Measurements from ENCODE around the gene ARID1A.
"Not testable (repeated sequence)": the region's sequence is repeated elsewhere in the genome, so short reads cannot be mapped to it uniquely, and the experiment has no call there.

The ARID1A gene

GRCh38 chr1:26697978-26698849 lies 2.4 kb downstream of the ARID1A start:
- DNase-seq (ENCODE audit: low read depth in 4 of 4, low spot score in 1 of 4), result no peak

GRCh38 chr1:26700711-26701110 lies 4.9 kb downstream of the ARID1A start:
- DNase-seq (ENCODE audit: low read depth in 4 of 4, low spot score in 1 of 4), result no peak

DNA sequence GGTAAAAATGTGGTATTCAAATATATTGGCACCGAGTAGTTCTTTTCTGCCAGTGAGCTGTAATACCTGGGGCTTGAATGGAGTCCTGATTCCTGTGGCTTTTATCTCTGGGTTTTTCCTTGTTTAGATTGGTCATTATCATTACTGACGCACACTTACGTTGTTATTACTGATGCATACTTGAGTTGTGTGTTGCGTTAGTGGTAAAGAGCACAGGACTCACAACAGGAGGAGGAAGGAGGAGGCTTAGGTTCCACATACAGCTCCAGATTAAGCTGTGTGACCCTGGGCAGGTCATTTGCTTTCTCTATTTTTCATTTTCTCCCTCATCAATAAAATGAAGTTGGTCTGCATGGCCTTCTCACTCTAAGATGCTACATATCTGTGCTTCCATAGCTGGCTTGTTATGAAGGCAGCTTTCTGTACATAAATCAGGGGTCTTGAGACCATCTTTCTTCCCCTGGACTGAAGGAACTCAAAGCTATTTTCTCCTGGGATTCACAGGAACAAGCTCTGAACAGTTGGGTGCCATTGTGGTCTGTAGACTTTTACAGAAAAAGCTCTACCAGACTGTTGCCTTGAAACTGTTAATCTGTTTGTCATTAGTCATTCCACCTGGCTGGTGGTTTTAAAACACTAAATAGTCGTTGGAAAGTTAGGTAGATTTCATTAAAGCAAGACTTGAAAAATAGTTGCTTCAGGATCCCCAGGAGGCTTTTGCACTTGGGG lies 5.6 kb downstream of the ARID1A start:
- no peak for DNase-seq (ENCODE audit: low read depth in 4 of 4, low spot score in 1 of 4)

DNA sequence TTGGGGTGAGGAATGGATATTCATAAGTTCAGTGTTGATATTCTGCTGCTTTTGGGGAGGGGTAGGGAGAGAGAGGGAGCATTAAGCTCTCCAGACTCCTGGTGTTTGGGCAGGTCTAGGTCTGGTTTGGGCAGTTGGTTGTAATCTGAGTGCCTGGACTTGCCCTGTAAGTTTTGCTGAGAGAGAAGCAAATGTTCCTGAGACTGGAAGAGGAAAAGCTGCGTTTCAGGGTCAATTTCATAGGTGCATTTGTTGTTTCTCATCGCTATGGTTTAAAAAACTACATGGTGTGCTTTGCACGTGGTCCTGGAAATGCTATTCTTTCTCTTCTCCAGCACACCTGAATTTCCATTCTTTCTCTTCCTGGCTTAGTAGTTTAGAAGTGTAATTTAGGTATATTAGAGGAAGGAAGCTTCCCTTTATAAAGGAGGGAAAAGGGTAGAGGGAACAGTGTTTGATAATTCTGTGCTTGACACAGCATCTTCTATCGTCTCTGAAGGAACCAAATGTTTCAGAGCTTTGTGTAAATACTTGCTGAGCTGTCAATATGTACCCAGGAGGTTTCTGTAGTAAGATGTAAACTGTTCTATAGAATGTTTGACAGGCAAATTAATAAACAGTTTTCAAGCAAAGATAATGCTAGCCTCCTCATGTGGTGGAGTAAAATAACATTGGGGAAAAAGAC lies 6.3 kb downstream of the ARID1A start:
- DNase-seq (ENCODE audit: low read depth in 4 of 4, low spot score in 1 of 4), result no peak

DNA sequence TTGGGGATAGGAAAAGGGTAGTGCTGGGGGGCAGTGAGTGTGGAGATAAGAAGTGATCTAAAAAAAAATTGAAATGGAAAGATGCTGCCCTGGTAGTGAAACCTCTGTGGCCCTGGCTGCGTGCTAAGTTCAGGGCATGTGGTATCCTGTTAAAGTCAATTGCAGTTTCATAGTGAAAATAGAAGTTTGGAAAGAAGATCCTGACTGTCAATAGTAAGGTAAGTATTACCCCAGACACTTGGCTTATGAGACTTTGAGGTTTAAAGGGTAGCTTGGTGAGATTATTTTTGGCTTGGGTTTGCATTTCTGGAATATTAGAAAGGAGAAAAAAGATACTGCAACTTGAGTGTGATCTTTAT lies 6.8 kb downstream of the ARID1A start:
- DNase-seq (ENCODE audit: low read depth in 4 of 4, low spot score in 1 of 4), result no peak

DNA sequence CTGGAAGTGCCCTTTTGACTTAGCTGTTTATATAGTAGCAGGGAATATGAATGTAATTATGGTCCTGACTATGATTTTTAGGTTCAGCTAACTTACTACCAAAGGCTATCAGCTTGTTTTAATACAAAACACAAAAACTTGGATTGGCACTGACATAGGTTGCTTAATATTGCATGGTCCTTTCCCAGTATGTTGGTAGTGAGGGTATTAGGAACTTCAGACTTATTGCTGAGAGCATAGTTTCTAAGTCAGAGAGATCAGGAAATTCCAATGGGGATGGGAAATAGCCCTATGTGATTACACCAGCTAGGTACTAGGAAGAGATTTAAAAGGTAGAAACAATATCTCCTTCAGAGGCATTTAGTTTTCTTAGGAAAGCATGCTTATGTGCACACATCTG lies 7.7 kb downstream of the ARID1A start:
- no peak for DNase-seq (ENCODE audit: low read depth in 4 of 4, low spot score in 1 of 4)

DNA sequence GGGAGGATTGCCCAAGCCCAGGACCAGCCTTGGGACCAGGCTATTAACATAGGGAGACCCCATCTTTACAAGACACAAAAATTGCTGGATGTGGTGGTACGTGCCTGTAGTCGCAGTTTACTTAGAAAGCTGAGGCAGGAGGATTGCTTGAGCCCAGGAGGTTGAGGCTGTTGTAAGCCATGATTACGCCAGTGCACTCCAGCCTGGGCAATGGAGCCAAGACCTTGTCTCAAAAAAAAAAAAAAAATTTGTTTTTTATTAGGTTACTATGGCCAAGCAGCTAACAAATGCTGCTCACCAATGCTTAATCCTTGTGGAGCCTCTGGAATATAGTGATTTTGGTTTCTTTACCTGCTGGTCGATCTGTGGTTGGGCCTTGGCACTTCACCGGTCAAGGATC lies 8.8 kb downstream of the ARID1A start:
- DNase-seq (ENCODE audit: low read depth in 4 of 4, low spot score in 1 of 4), result no peak

GRCh38 chr1:26705227-26705626 lies 9.4 kb downstream of the ARID1A start:
- DNase-seq (ENCODE audit: low read depth in 4 of 4, low spot score in 1 of 4), result not testable (repeated sequence)

DNA sequence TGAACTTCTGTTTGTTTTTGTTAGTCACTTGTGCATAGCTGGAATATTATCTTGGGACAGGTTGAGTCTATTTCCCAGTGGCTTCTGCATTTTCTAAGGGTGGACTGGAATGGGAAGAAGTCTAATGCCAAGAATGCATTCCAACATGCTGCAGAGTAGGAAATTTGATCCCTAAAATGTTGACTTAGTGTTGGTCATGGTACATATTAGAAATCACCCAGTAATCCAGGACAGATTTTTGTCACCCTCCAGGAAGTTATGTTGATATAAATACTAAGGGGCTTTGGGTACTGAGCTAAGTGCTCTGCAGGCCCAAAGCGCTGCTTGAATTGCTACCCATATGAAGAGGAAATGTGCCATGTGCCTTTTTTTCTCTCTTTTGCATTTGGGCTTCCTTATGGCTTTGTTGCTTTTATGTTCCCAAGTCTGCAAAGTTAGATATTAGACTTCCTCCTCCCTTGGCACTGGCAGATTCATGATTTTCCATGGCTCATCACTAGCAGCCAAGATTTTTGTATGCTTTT lies 10.0 kb downstream of the ARID1A start:
- DNase-seq (ENCODE audit: low read depth in 4 of 4, low spot score in 1 of 4), result no peak

- DNase-seq (ENCODE audit: low read depth in 4 of 4, low spot score in 1 of 4), result no peak
Observed at GRCh38 chr1:26706315-26706714, 10.5 kb downstream of the ARID1A start.

DNA sequence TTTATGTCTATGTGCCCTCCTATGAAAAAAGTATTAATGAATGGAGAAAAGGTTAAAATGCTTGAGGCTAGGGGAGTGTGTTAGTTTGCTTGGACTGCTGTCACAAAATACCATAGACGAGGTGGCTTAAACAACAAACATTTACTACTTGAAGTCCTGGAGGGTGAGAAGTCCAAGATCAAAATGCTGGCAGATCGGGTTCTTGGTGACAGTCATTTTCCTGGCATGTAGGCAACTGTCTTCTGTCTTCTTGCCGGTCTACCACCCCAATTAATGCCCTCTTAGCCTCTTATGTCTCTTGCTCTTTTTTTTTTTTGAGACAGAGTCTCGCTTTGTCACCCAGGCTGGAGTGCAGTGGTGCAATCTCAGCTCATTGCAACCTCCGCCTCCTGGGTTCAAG lies 15.0 kb downstream of the ARID1A start:
- no peak for DNase-seq (ENCODE audit: low read depth in 4 of 4, low spot score in 1 of 4)

DNA sequence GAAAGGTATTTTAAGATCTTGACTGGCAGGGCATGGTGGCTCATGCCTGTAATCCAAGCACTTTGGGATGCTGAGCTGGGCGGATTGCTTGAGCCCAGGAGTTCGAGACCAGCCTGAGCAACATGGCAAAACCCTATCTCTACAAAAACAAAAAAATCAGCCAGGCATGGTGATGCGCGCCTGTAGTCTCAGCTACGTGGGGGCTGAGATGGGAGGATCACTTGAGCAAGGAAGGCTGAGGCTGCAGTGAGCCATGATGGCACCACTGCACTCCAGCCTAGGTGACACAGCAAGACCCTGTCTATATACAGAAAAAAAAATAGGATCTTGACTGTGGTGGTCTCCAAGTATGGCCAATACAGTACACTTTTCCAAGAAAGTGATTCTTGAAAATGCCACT lies 16.0 kb downstream of the ARID1A start:
- DNase-seq (ENCODE audit: low read depth in 4 of 4, low spot score in 1 of 4), result no peak

- no peak for DNase-seq (ENCODE audit: low read depth in 4 of 4, low spot score in 1 of 4)
Observed at GRCh38 chr1:26717017-26717491, 21.2 kb downstream of the ARID1A start.

- no peak for DNase-seq (ENCODE audit: low read depth in 4 of 4, low spot score in 1 of 4)
Observed at GRCh38 chr1:26719205-26719604, 23.4 kb downstream of the ARID1A start.

GRCh38 chr1:26721669-26722355 lies 26.0 kb downstream of the ARID1A start:
- no peak for DNase-seq (ENCODE audit: low read depth in 4 of 4, low spot score in 1 of 4)

GRCh38 chr1:26723013-26723991 lies 27.5 kb downstream of the ARID1A start:
- DNase-seq (ENCODE audit: low read depth in 4 of 4, low spot score in 1 of 4), result no peak

GRCh38 chr1:26724118-26724517 lies 28.3 kb downstream of the ARID1A start:
- no peak for DNase-seq (ENCODE audit: low read depth in 4 of 4, low spot score in 1 of 4)

- DNase-seq (ENCODE audit: low read depth in 4 of 4, low spot score in 1 of 4), result no peak
Observed at GRCh38 chr1:26724926-26725325, 29.1 kb downstream of the ARID1A start.

DNA sequence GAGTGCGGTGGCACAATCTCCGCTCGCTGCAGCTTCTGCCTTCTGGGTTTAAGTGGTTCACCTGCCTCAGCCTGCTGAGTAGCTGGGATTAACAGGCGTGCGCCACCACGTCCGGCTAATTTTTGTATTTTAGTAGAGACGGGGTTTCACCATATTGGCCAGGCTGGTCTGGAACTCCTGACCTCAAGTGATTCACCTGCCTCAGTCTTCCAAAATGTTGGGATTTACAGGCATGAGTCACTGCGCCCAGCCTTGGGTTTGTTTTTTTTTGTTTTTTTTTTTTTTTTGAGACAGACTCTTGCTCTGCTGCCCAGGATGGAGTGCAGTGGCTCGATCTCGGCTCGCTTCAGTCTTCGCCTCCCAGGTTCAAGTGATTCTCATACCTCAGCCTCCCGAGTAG lies 30.1 kb downstream of the ARID1A start:
- DNase-seq (ENCODE audit: low read depth in 4 of 4, low spot score in 1 of 4), result not testable (repeated sequence)

- no peak for DNase-seq (ENCODE audit: low read depth in 4 of 4, low spot score in 1 of 4)
Observed at GRCh38 chr1:26726784-26727183, 31.0 kb downstream of the ARID1A start.
